A549 (cell line): Measurements from ENCODE around the gene LXN. TPM values are rescaled to one million over a fixed set of nuclear protein-coding genes. Genes with fewer than 3 reads are reported as not detected.

Source experiments
- ATOH8 ChIP-seq: fragments of 250-450 bp; sonication (Bioruptor Pico); IDR thresholded peaks from 2 replicates; pipeline ENCODE4 v1.5.0; 2020; ENCODE audit warnings: low read depth, mild to moderate bottlenecking, moderate library complexity
- BCL3 ChIP-seq: fragments of >200 bp; sonication (Bioruptor Twin); formaldehyde crosslinking; IDR thresholded peaks from 3 replicates; pipeline ENCODE4 v1.6.1; 2016
- CBX8 ChIP-seq: fragments of 200-600 bp; sonication (generic); IDR thresholded peaks from 2 replicates; pipeline ENCODE4 v1.6.1; 2016
- CTCF ChIP-seq: fragments of >200 bp; sonication (Bioruptor Twin); formaldehyde crosslinking; IDR thresholded peaks from 3 replicates; pipeline ENCODE4 v1.5.1; 2016
- E2F6 ChIP-seq: IDR thresholded peaks from 2 replicates; pipeline ENCODE4 v1.6.1; 2012; ENCODE audit warnings: low read depth, borderline replicate concordance
- EHF ChIP-seq: fragments of 250-450 bp; sonication (Bioruptor Pico); IDR thresholded peaks from 2 replicates; pipeline ENCODE4 v1.5.0; 2020; ENCODE audit warnings: mild to moderate bottlenecking
- FOSB ChIP-seq: fragments of 250-450 bp; sonication (Bioruptor Pico); IDR thresholded peaks from 2 replicates; pipeline ENCODE4 v1.5.0; 2020; ENCODE audit warnings: mild to moderate bottlenecking, moderate library complexity
- FOSL2 ChIP-seq, 2 experiments: fragments of 450-650 bp in 1 of 2; fragments of >200 bp in 1 of 2; sonication (Bioruptor Twin) in 1 of 2; formaldehyde crosslinking; IDR thresholded peaks; 2 replicates each; pipeline versions ENCODE4 v1.5.0 to v1.6.1; 2016 to 2020; ENCODE audit warnings: mild to moderate bottlenecking in 1 of 2, moderate library complexity in 1 of 2
- HDAC2 ChIP-seq: fragments of 200-600 bp; sonication (generic); IDR thresholded peaks from 2 replicates; pipeline ENCODE4 v1.6.1; 2016
- HEYL ChIP-seq: fragments of 250-450 bp; sonication (Bioruptor Pico); IDR thresholded peaks from 2 replicates; pipeline ENCODE4 v1.8.0; 2021; ENCODE audit warnings: mild to moderate bottlenecking, moderate library complexity
- HMGXB4 ChIP-seq: fragments of 250-450 bp; sonication (Bioruptor Pico); IDR thresholded peaks from 2 replicates; pipeline ENCODE4 v1.5.0; 2021; ENCODE audit warnings: mild to moderate bottlenecking, moderate library complexity, borderline replicate concordance
- HOXA7 ChIP-seq: fragments of 250-450 bp; sonication (Bioruptor Pico); IDR thresholded peaks from 2 replicates; pipeline ENCODE4 v1.5.0; 2020; ENCODE audit warnings: mild to moderate bottlenecking, moderate library complexity
- HOXB13 ChIP-seq: fragments of 250-450 bp; sonication (Bioruptor Pico); IDR thresholded peaks from 2 replicates; pipeline ENCODE4 v1.5.0; 2020; ENCODE audit warnings: low read depth, mild to moderate bottlenecking, moderate library complexity
- JUN ChIP-seq, 2 experiments: fragments of >200 bp; sonication (Bioruptor Twin); formaldehyde crosslinking; IDR thresholded peaks; 2 replicates in 1 of 2; 3 replicates in 1 of 2; pipeline ENCODE4 v1.6.1; 2016 to 2017
- KDM1A ChIP-seq: fragments of 200-600 bp; sonication (generic); IDR thresholded peaks from 2 replicates; pipeline ENCODE4 v1.6.1; 2016; ENCODE audit warnings: low read depth, mild to moderate bottlenecking
- KDM5A ChIP-seq: fragments of 200-600 bp; sonication (generic); IDR thresholded peaks from 2 replicates; pipeline ENCODE4 v1.6.1; 2016; ENCODE audit warnings: antibody characterized with exemption, mild to moderate bottlenecking
- MAFK ChIP-seq: fragments of 450-650 bp; IDR thresholded peaks from 2 replicates; pipeline ENCODE4 v1.6.1; 2014; ENCODE audit not compliant: partially characterized antibody
- MAX ChIP-seq: IDR thresholded peaks from 2 replicates; pipeline ENCODE4 v1.6.1; 2012
- MYC ChIP-seq: IDR thresholded peaks from 2 replicates; pipeline ENCODE4 v1.6.1; 2012; ENCODE audit warnings: mild to moderate bottlenecking, inconsistent platforms, low read length, improper control_type of control experiment, borderline replicate concordance
- NFE2L2 ChIP-seq: fragments of 150-350 bp; conservative IDR thresholded peaks from 2 replicates; pipeline ENCODE4 v1.6.1; 2014; ENCODE audit warnings: low read length
- NPAS2 ChIP-seq: fragments of 250-450 bp; sonication (Bioruptor Pico); IDR thresholded peaks from 2 replicates; pipeline ENCODE4 v1.8.0; 2022; ENCODE audit warnings: mild to moderate bottlenecking, moderate library complexity, borderline replicate concordance
- POLR2A ChIP-seq: IDR thresholded peaks from 2 replicates; pipeline ENCODE4 v1.6.1; 2012; ENCODE audit warnings: mild to moderate bottlenecking, low read length
- POLR2AphosphoS2 ChIP-seq: conservative IDR thresholded peaks from 2 replicates; pipeline ENCODE4 v1.6.1; 2012; ENCODE audit warnings: low read length, improper control_type of control experiment, inconsistent platforms
- RAD21 ChIP-seq, 2 experiments: fragments of >200 bp in 1 of 2; sonication (Bioruptor Twin) in 1 of 2; formaldehyde crosslinking in 1 of 2; IDR thresholded peaks in 1 of 2; conservative IDR thresholded peaks in 1 of 2; 2 replicates in 1 of 2; 3 replicates in 1 of 2; pipeline ENCODE4 v1.6.1; 2012 to 2018; ENCODE audit warnings: inconsistent platforms in 1 of 2
- RARB ChIP-seq: fragments of 250-450 bp; sonication (Bioruptor Pico); IDR thresholded peaks from 2 replicates; pipeline ENCODE4 v1.8.0; 2021; ENCODE audit warnings: mild to moderate bottlenecking, moderate library complexity
- REST ChIP-seq: fragments of 200-600 bp; sonication (generic); IDR thresholded peaks from 2 replicates; pipeline ENCODE4 v1.6.1; 2016; ENCODE audit warnings: antibody characterized with exemption, mild to moderate bottlenecking, moderate library complexity
- RFX5 ChIP-seq: fragments of 450-650 bp; IDR thresholded peaks from 2 replicates; pipeline ENCODE4 v1.7.1; 2014; ENCODE audit warnings: antibody characterized with exemption, mild to moderate bottlenecking, moderate library complexity
- RNF2 ChIP-seq: fragments of 200-600 bp; sonication (generic); IDR thresholded peaks from 2 replicates; pipeline ENCODE4 v1.6.1; 2016; ENCODE audit warnings: low read depth, mild to moderate bottlenecking, antibody characterized with exemption, moderate library complexity, borderline replicate concordance
- SMC3 ChIP-seq: fragments of >200 bp; sonication (Bioruptor Twin); formaldehyde crosslinking; IDR thresholded peaks from 3 replicates; pipeline ENCODE4 v1.6.1; 2018; ENCODE audit warnings: inconsistent platforms
- TFCP2L1 ChIP-seq: fragments of 250-450 bp; sonication (Bioruptor Pico); IDR thresholded peaks from 2 replicates; pipeline ENCODE4 v1.5.0; 2021; ENCODE audit warnings: mild to moderate bottlenecking
- USF2 ChIP-seq: fragments of 450-650 bp; IDR thresholded peaks from 2 replicates; pipeline ENCODE4 v1.6.1; 2014; ENCODE audit warnings: antibody characterized with exemption
- ZC3H11A ChIP-seq: fragments of 450-650 bp; IDR thresholded peaks from 2 replicates; pipeline ENCODE4 v1.6.1; 2014; ENCODE audit warnings: antibody characterized with exemption, mild to moderate bottlenecking
- polyA plus RNA-seq, 4 experiments: library from polyadenylated mRNA; depleted of rRNA in 3 of 4; stranded (reverse); fragments of >200 nt; fragmentation: RNase III in 1 of 4; extraction: RNeasy Plus Mini Kit Qiagen cat#74134 plus additional on column Dnase treatment in 1 of 4; gene quantifications; 2 replicates in 3 of 4; 3 replicates in 1 of 4; pipeline ENCODE4 v1.2.3, GENCODE V29; 2011 to 2017

The LXN gene
- polyA plus RNA-seq, 2 of the 4 experiments (the other 2 are of a cell fraction), result 37.9 to 131 TPM

- TF ChIP-seq CTCF (peak; percentile 94), MYC (peak; percentile 80), CBX8 (no peak), BCL3 (peak; percentile 77; the same call in 1 of the 3 replicates), POLR2AphosphoS2 (no peak), JUN (IDR thresholded peaks at IDR 0.05) (peak; percentile 81 to 95), KDM5A (peak; percentile 74), KDM1A (no peak), RNF2 (no peak), EHF (no peak), MAX (peak; percentile 96), FOSL2 (IDR thresholded peaks at IDR 0.05) (no peak), FOSL2 (CRISPR knock-in tag; IDR thresholded peaks at IDR 0.05) (no peak), MAFK (no peak), RFX5 (0 out of 2 replicates have a peak, but pooled peaks have one; percentile 25), FOSB (no peak), POLR2A (peak; percentile 57; the same call in 1 of the 2 replicates), HOXB13 (no peak), RARB (no peak), NPAS2 (CRISPR knock-in tag) (no peak), USF2 (peak; percentile 53), REST (no peak; the same call in 1 of the 2 replicates), RAD21 (conservative IDR thresholded peaks at IDR 0.05 in 1 of 2, IDR thresholded peaks at IDR 0.05 in 1 of 2) (peak; percentile 49 to 53), ATOH8 (CRISPR knock-in tag) (no peak), TFCP2L1 (CRISPR knock-in tag) (no peak), HEYL (no peak), HDAC2 (0 out of 2 replicates have a peak, but pooled peaks have one; percentile 75), HOXA7 (CRISPR knock-in tag) (no peak), ZC3H11A (no peak), NFE2L2 (no peak), SMC3 (peak; percentile 77), HMGXB4 (CRISPR knock-in tag) (no peak), E2F6 (peak; percentile 42; the same call in 1 of the 2 replicates)
Observed at GRCh38 chr3:158644345-158644908, 28.0 kb downstream of the LXN start, which contains the start of gene GFM1 (continued).
